K562 (cell line): ENCODE data around the gene RSPRY1. TPM values are rescaled to one million over a fixed set of nuclear protein-coding genes. Genes with fewer than 3 reads are reported as not detected.
A peak's percentile ranks its signal among the peaks of the same experiment; 100 is the strongest.

Experiments
- ATAC-seq: fragments of 200-7000 bp; cut with Tn5 transposase; 3 replicates; pipeline ENCODE4 v1.9.1; 2020; ENCODE audit warnings: moderate library complexity
- BruUV-seq: library from RNA; stranded (reverse); fragments of 400-500 nt; replicated peaks from 2 replicates; lab custom pipeline; 2021; lab: Mats Ljungman, UMichigan
- CTCF ChIA-PET: fragments of 300-600 bp; formaldehyde crosslinking; extraction: SDS; loops from one replicate; lab custom pipeline; 2021; ENCODE audit warnings: low intra/inter-chr PET ratio; lab: Yijun Ruan, JAX
- POLR2A ChIA-PET: fragments of 300-600, 350-650 bp; sonication (Branson Sonifier 250); formaldehyde crosslinking; extraction: SDS; loops from one replicate; lab custom pipeline; 2021; ENCODE audit warnings: antibody characterized with exemption, inconsistent platforms; lab: Yijun Ruan, JAX
- DNase-seq, 4 experiments: peaks; one replicate each; pipeline versions ENCODE4 v3.0.0 to v3.0.0-alpha.2; 2011 to 2018; ENCODE audit warnings: low spot score in 3 of 4, mixed read lengths in 3 of 4; ENCODE audit errors: extremely low read depth in 1 of 4
- FAIRE-seq: peaks from 2 replicates; lab custom pipeline; 2011; peaks lifted over from hg19 to GRCh38; lab: Jason Lieb, UNC
- H2AFZ ChIP-seq: 2 replicates; pipeline ENCODE4 v1.6.0; 2011; ENCODE audit warnings: low read depth, low read length, control low read depth, inconsistent platforms
- H3K27ac ChIP-seq: fragments of 200-600 bp; 3 replicates; pipeline ENCODE4 v1.8.0; 2011; ENCODE audit warnings: low read depth, mild to moderate bottlenecking, control low read depth, inconsistent platforms, low read length, moderate library complexity, mixed read lengths; ENCODE audit errors: extremely low read depth
- H3K27me3 ChIP-seq, 2 experiments: fragments of 300-600 bp in 1 of 2; 2 replicates in 1 of 2; 3 replicates in 1 of 2; pipeline versions ENCODE4 v1.6.0 to v1.8.0; 2011; ENCODE audit warnings: inconsistent platforms in 2 of 2, low read length in 2 of 2, mild to moderate bottlenecking in 1 of 2, mixed read lengths in 1 of 2, moderate library complexity in 1 of 2; ENCODE audit not compliant: control insufficient read depth in 2 of 2, insufficient read depth in 2 of 2
- H3K36me3 ChIP-seq: fragments of 300-600 bp; 3 replicates; pipeline ENCODE4 v1.8.0; 2011; ENCODE audit warnings: mild to moderate bottlenecking, low read length, inconsistent platforms; ENCODE audit not compliant: control insufficient read depth, insufficient read depth
- H3K4me1 ChIP-seq, 2 experiments: fragments of 200-600 bp in 1 of 2; replicated peaks in 1 of 2; 2 replicates in 1 of 2; 3 replicates in 1 of 2; pipeline versions ENCODE4 v1.5.1 to v1.8.0; 2011; ENCODE audit warnings: inconsistent platforms in 2 of 2, low read length in 2 of 2, mild to moderate bottlenecking in 1 of 2, mixed read lengths in 1 of 2, moderate library complexity in 1 of 2; ENCODE audit not compliant: control insufficient read depth in 2 of 2, insufficient read depth in 2 of 2
- H3K4me2 ChIP-seq: 2 replicates; pipeline ENCODE4 v1.6.1; 2011; ENCODE audit warnings: low read length, control low read depth, inconsistent platforms, mixed read lengths; ENCODE audit not compliant: insufficient read depth
- H3K4me3 ChIP-seq: fragments of 200-600 bp; sonication (generic), shearing (Covaris generic); 2 replicates; pipeline ENCODE4 v1.5.1; 2016; ENCODE audit warnings: control low read depth, inconsistent platforms
- H3K79me2 ChIP-seq: fragments of 200-600 bp; 3 replicates; pipeline ENCODE4 v1.8.0; 2011; ENCODE audit warnings: low read length, inconsistent platforms; ENCODE audit not compliant: control insufficient read depth, insufficient read depth
- H3K9ac ChIP-seq, 2 experiments: 2 replicates each; pipeline versions ENCODE4 v1.6.0 to v1.6.1; 2011; ENCODE audit warnings: low read depth in 2 of 2, low read length in 2 of 2, control low read depth in 1 of 2, inconsistent platforms in 1 of 2, mild to moderate bottlenecking in 1 of 2, mixed read lengths in 1 of 2; ENCODE audit not compliant: insufficient read depth in 1 of 2
- H3K9me1 ChIP-seq: one replicate; pipeline ENCODE4 v1.6.0; 2011; ENCODE audit warnings: inconsistent platforms, mild to moderate bottlenecking, low read length, moderate library complexity; ENCODE audit not compliant: control insufficient read depth, insufficient read depth
- H3K9me3 ChIP-seq: replicated peaks from 2 replicates; pipeline ENCODE4 v1.5.1; 2011; ENCODE audit warnings: low read depth, low read length, inconsistent platforms; ENCODE audit not compliant: control insufficient read depth, insufficient read depth
- H4K20me1 ChIP-seq: replicated peaks from 2 replicates; pipeline ENCODE4 v1.6.1; 2011; ENCODE audit warnings: low read length, inconsistent platforms, mixed read lengths; ENCODE audit not compliant: control insufficient read depth, insufficient read depth
- FOXK1 ChIP-seq: sonication (generic); formaldehyde crosslinking; IDR thresholded peaks from 2 replicates; pipeline ENCODE4 v1.8.0; 2022; ENCODE audit warnings: missing genetic modification reagents, mild to moderate bottlenecking, borderline replicate concordance
- MYC ChIP-seq, 2 experiments: fragments of 250-450 bp in 1 of 2; sonication (Bioruptor Pico) in 1 of 2; IDR thresholded peaks; 2 replicates each; pipeline versions ENCODE4 v1.5.1 to v1.6.1; 2012 to 2021; ENCODE audit warnings: low read depth in 2 of 2, borderline replicate concordance in 1 of 2, improper control_type of control experiment in 1 of 2, low read length in 1 of 2, mild to moderate bottlenecking in 1 of 2, moderate library complexity in 1 of 2
- NFYB ChIP-seq: IDR thresholded peaks from 2 replicates; pipeline ENCODE4 v1.6.1; 2011; ENCODE audit warnings: mild to moderate bottlenecking, moderate library complexity; ENCODE audit not compliant: insufficient read length; ENCODE audit errors: extremely low read depth
- RBM25 ChIP-seq: fragments of 200-400 bp; formaldehyde crosslinking; IDR thresholded peaks from 2 replicates; pipeline ENCODE4 v1.6.1; 2018; ENCODE audit warnings: low read length, low read depth, moderate library complexity; ENCODE audit not compliant: severe bottlenecking
- TAF9B ChIP-seq: fragments of 450-650 bp; IDR thresholded peaks from 2 replicates; pipeline ENCODE4 v1.6.1; 2018; ENCODE audit warnings: mild to moderate bottlenecking; ENCODE audit not compliant: partially characterized antibody
- ZNF217 ChIP-seq: sonication (generic); formaldehyde crosslinking; IDR thresholded peaks from 2 replicates; pipeline ENCODE4 v1.8.0; 2022; ENCODE audit warnings: mild to moderate bottlenecking, missing genetic modification reagents
- ZNF444 ChIP-seq: fragments of 250-450 bp; sonication (Bioruptor Pico); IDR thresholded peaks from 2 replicates; pipeline ENCODE4 v1.4.0; 2020; ENCODE audit warnings: mild to moderate bottlenecking, moderate library complexity
- WGBS: fragments of 100-300 bp; shearing (Covaris generic); methylation state at CpG from one replicate; pipeline ENCODE4 v1.1.6; 2016; ENCODE audit warnings: low coverage, mixed read lengths; ENCODE audit not compliant: insufficient coverage; ENCODE audit errors: missing lambda C conversion rate; 5-methylcytosine and 5-hydroxymethylcytosine counted together
- in situ Hi-C: fragments of 300-500 bp; cut with MboI; formaldehyde crosslinking; loops from 4 replicates; pipeline ENCODE4 v1.15.0; 2018; ENCODE audit warnings: inconsistent platforms, mixed read lengths
- intact Hi-C: fragments of 100-400 bp; cut with micrococcal nuclease; formaldehyde crosslinking; loops from 2 replicates; pipeline ENCODE4 v1.14.2; 2022
- polyA plus RNA-seq, 8 experiments: library from polyadenylated mRNA; depleted of rRNA in 4 of 8; stranded (reverse) in 5 of 8; unstranded in 3 of 8; fragments of >200 nt; fragmentation: Nextera tagmentation in 2 of 8; fragmentation: Illumina TruSeq in 1 of 8; extraction: Ambion mirVana in 2 of 8; extraction: Trizol in 1 of 8; gene quantifications; 2 replicates each; pipeline versions ENCODE4 v1.2.1 to v1.2.3, GENCODE V29; 2011 to 2014; ENCODE audit warnings: inconsistent platforms in 1 of 8, missing spikeins in 1 of 8
- total RNA-seq, 7 experiments: library from RNA; depleted of rRNA in 6 of 7; stranded (reverse); fragments of >200 nt in 6 of 7; fragmentation: Illumina TruSeq in 2 of 7; extraction: Trizol in 2 of 7; gene quantifications; 2 replicates each; pipeline versions ENCODE4 v1.2.1 to v1.2.3, GENCODE V29; 2011 to 2021; ENCODE audit warnings: low replicate concordance in 1 of 7
- TF ChIP-seq, protein P1 (sequence below): fragments of 450-650 bp; formaldehyde crosslinking; IDR thresholded peaks from 2 replicates; pipeline ENCODE4 v1.4.0; 2022; ENCODE audit warnings: mild to moderate bottlenecking, moderate library complexity
- TF ChIP-seq, protein P2 (sequence below): fragments of 250-450 bp; sonication (Bioruptor Pico); IDR thresholded peaks from 2 replicates; pipeline ENCODE4 v1.8.0; 2021; ENCODE audit warnings: moderate library complexity, mild to moderate bottlenecking, inconsistent platforms

RSPRY1 gene
- total and polyA plus RNA-seq, 9 of the 15 experiments (the other 6 are each of a cell fraction or from before 2014, with no cell fraction given): 10.2 to 27.8 (median 20.8) TPM

DNA sequence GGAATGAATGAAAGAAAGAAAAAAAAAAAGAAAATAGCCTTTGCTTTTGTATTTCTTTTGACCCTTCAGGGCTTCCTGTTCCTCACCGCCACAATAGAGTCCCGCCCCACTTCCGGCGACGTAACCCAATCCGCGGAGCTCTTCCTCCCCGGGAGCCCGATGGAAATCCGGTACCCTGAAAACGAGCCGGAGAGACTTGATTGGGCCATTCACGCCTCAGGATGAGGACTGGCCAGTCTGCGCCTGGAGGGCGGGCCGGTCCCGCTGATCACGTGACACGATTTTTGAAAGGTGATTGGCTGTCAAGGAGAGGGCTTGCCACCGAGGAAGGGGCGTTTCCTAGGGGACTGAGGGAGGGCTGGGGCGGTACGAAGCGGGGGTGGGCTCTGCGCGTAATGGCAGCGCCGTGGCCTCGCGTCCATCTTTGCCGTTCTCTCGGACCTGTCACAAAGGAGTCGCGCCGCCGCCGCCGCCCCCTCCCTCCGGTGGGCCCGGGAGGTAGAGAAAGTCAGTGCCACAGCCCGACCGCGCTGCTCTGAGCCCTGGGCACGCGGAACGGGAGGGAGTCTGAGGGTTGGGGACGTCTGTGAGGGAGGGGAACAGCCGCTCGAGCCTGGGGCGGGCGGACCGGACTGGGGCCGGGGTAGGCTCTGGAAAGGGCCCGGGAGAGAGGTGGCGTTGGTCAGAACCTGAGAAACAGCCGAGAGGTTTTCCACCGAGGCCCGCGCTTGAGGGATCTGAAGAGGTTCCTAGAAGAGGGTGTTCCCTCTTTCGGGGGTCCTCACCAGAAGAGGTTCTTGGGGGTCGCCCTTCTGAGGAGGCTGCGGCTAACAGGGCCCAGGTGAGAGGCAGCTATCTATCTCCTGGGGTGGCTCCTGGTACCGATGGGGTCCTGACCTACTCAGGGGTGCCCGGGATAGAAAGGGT is at the start of gene RSPRY1, which contains the start of gene PSME3IP1 (continued):
- TF ChIP-seq ZNF217 (no peak), TAF9B (peak; percentile 62)

DNA sequence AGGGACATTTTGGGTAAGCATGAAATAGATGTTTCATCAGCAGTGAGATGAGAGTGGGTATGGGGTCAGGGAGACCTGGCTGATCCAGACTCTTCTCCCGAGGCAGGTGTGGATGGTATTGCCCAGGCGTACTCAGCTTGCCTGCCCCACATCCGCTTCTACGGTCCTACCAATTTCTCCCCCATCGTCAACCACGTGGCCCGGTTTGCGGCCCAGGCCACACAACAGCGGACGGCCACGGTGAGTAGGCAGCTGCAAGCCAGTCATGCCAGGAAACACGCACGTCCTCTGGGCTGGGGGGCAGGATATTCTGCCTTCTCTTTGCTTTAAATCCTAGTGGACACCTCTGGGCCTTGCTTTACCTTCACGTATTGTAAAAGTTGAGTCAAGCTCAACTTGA is 49.1 kb upstream of the RSPRY1 start:
- DNase-seq (no peak), ATAC-seq (no peak), FAIRE-seq (no peak)
- H2AFZ ChIP-seq: no peak overlapping the region
- H3K27ac ChIP-seq: no peak overlapping the region
- ChIA-PET POLR2A (interaction anchor here (1.2 to 1.8 kb wide), 3 partner anchors 10 to 14 kb away, joined by 4 to 7 read pairs (median 5); no protein-coding TSS in a partner anchor), CTCF (no interaction called here)
- in situ Hi-C loops: no loop called here
- peak overlapping the region in 1 of 2 experiments; percentile 31; a peak in 1 of 4 replicates for H3K9ac ChIP-seq
- intact Hi-C loops: no loop called here
- BruUV-seq: no TSS peak
- H3K79me2 ChIP-seq: no peaks in the 10 kb centered on the region
- H4K20me1 ChIP-seq: 0 out of 2 replicates have a peak, but pooled peaks cover 3% of the 10 kb centered on the region
- no peaks in the 10 kb centered on the region for H3K9me3 ChIP-seq
- H3K4me3 ChIP-seq: no peak overlapping the region
- H3K36me3 ChIP-seq: no peaks in the 10 kb centered on the region
- H3K9me1 ChIP-seq: no peaks in the 10 kb centered on the region
- H3K4me2 ChIP-seq: no peak overlapping the region
- H3K27me3 ChIP-seq: no peaks in the 10 kb centered on the region
- WGBS: 75% methylated on average over 14 of the region's 14 CpGs
- H3K4me1 ChIP-seq: peaks cover 8 to 12% of the 10 kb centered on the region in 2 experiments; a peak in 4 of 5 replicates
- no peak for TF ChIP-seq RBM25
- no peak for TF ChIP-seq ZNF444 (CRISPR knock-in tag)
- TF ChIP-seq, protein P1, sequence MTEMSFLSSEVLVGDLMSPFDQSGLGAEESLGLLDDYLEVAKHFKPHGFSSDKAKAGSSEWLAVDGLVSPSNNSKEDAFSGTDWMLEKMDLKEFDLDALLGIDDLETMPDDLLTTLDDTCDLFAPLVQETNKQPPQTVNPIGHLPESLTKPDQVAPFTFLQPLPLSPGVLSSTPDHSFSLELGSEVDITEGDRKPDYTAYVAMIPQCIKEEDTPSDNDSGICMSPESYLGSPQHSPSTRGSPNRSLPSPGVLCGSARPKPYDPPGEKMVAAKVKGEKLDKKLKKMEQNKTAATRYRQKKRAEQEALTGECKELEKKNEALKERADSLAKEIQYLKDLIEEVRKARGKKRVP (CRISPR knock-in tag): no peak
- no peak for TF ChIP-seq FOXK1
- TF ChIP-seq MYC (IDR thresholded peaks at IDR 0.05; ENCODE audit: low read depth, low read length): no peak
- no peak for TF ChIP-seq MYC (CRISPR knock-in tag; IDR thresholded peaks at IDR 0.05; ENCODE audit: borderline replicate concordance, low read depth)
- no peak for TF ChIP-seq NFYB
- TF ChIP-seq, protein P2, sequence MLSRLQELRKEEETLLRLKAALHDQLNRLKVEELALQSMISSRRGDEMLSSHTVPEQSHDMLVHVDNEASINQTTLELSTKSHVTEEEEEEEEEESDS (CRISPR knock-in tag): no peak
